ENCODE data around the gene TRMT1L. TPM values are rescaled to one million over a fixed set of nuclear protein-coding genes. Genes with fewer than 3 reads are reported as not detected.

TRMT1L gene
- total RNA-seq, 1 experiment from 2014 or later, result 28.3 TPM

DNA sequence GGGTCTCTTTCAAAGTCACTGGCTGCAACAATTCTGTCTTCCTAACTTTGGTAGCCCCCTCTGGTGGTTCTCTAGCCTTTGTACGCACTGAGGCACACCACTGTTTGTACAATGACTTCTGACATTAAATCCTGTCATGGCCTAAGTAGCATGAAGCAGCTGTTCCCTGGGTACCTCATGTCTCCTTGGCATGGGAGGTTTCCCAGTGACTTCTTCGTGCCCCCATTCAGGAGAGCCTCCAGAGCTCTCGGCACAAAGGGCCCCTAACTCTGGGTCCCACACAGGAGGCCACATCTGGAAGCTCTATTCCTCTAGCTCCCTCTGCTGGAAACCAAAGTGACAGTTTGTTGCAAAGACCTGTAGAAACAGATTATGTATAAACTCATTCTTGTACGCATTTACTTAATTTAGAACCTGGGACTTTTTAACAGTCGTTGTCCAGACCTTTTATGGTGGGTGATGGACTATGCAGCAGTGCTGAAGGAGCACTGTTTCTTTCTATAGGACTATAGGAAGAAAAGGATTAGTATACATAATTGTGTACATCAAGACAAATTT is 13.6 kb upstream of the TRMT1L start:
- no peaks in the 10 kb centered on the region for H3K27me3 ChIP-seq (ENCODE audit: insufficient read depth, low read length)
- TF ChIP-seq TCF7L2 (IDR thresholded peaks at IDR 0.05; ENCODE audit: borderline replicate concordance, extremely low read depth, insufficient read depth, insufficient read length), result no peak
- TF ChIP-seq YY1 (IDR thresholded peaks at IDR 0.05; ENCODE audit: extremely low read depth, insufficient replicate concordance, low read depth, low read length), result peak; percentile 23
- peak; percentile 82 for TF ChIP-seq RAD21 (IDR thresholded peaks at IDR 0.05; ENCODE audit: low read depth)
- TF ChIP-seq EZH2phosphoT487 (IDR thresholded peaks at IDR 0.05; ENCODE audit: borderline replicate concordance), result no peak
- TF ChIP-seq ZFX (IDR thresholded peaks at IDR 0.05), result no peak
- TF ChIP-seq POLR2A (IDR thresholded peaks at IDR 0.05; ENCODE audit: borderline replicate concordance, extremely low read depth, insufficient read depth, insufficient read length), result no peak
- TF ChIP-seq ELF1 (IDR thresholded peaks at IDR 0.05; ENCODE audit: borderline replicate concordance, low read depth), result no peak
- no peak for TF ChIP-seq ATF3 (IDR thresholded peaks at IDR 0.05)
- no peak for TF ChIP-seq EGR1 (IDR thresholded peaks at IDR 0.05; ENCODE audit: low read depth)
- TF ChIP-seq, protein P1, sequence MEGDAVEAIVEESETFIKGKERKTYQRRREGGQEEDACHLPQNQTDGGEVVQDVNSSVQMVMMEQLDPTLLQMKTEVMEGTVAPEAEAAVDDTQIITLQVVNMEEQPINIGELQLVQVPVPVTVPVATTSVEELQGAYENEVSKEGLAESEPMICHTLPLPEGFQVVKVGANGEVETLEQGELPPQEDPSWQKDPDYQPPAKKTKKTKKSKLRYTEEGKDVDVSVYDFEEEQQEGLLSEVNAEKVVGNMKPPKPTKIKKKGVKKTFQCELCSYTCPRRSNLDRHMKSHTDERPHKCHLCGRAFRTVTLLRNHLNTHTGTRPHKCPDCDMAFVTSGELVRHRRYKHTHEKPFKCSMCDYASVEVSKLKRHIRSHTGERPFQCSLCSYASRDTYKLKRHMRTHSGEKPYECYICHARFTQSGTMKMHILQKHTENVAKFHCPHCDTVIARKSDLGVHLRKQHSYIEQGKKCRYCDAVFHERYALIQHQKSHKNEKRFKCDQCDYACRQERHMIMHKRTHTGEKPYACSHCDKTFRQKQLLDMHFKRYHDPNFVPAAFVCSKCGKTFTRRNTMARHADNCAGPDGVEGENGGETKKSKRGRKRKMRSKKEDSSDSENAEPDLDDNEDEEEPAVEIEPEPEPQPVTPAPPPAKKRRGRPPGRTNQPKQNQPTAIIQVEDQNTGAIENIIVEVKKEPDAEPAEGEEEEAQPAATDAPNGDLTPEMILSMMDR (IDR thresholded peaks at IDR 0.05 in 2 of 3, conservative IDR thresholded peaks at IDR 0.05 in 1 of 3; ENCODE audit: borderline replicate concordance in 1 of 3, insufficient read depth in 1 of 3, low read depth in 2 of 3, low read length in 2 of 3), result peak; percentile 68 to 98 (median 91)
- TF ChIP-seq FOSL1 (IDR thresholded peaks at IDR 0.05; ENCODE audit: low read depth), result no peak
- no peak for TF ChIP-seq ZNF274 (IDR thresholded peaks at IDR 0.05; ENCODE audit: low read depth, low read length)
- ChIA-PET POLR2A (no interaction called here), CTCF (interaction anchor here (0.7 to 2.8 kb wide), 30 partner anchors 8 to 510 kb away, joined by 3 to 51 read pairs (median 4); partner anchors contain the start of genes EDEM3 and SWT1), RAD21 (ENCODE audit: low non-redundant PET in 1 of 2, low total read pairs in 2 of 2, uncharacterized antibody in 2 of 2, unreplicated experiment in 2 of 2) (interaction anchor here (0.6 to 1.9 kb wide), 6 partner anchors 54 to 479 kb away, joined by 3 to 9 read pairs (median 5); partner anchors contain the start of gene RNF2 (in 1 of the 2))
- peak; percentile 56 for DNase-seq (ENCODE audit: low read depth, low spot score)
- 0 out of 4 replicates have a peak, but pooled peaks cover 0 to 3% of the 10 kb centered on the region in 2 experiments for H3K4me1 ChIP-seq (ENCODE audit: control insufficient read depth in 1 of 2, insufficient read depth in 2 of 2, low read length in 2 of 2)
- no peak overlapping the region for H3K9ac ChIP-seq (ENCODE audit: low read length)
- H3K36me3 ChIP-seq (ENCODE audit: control insufficient read depth in 1 of 2, insufficient read depth in 2 of 2, low read length in 2 of 2), result no peaks in the 10 kb centered on the region
- no peaks in the 10 kb centered on the region for H3K79me2 ChIP-seq (ENCODE audit: insufficient read depth, low read length)
- H3K4me3 ChIP-seq (replicated peaks in 1 of 2; ENCODE audit: low read depth in 1 of 2, low read length in 2 of 2), result no peak overlapping the region
- no peaks in the 10 kb centered on the region for H3K9me2 ChIP-seq (ENCODE audit: insufficient read depth)
- no TSS peak for BruUV-seq (replicated peaks)
- ATAC-seq, result peak; percentile 96
- H4K20me1 ChIP-seq (ENCODE audit: insufficient read depth), result no peaks in the 10 kb centered on the region
- H2AFZ ChIP-seq (ENCODE audit: low read depth, low read length, poor library complexity, severe bottlenecking), result peak overlapping the region; percentile 32
- H3K9me3 ChIP-seq (ENCODE audit: control insufficient read depth in 1 of 2, insufficient read depth in 1 of 2, low read depth in 1 of 2, low read length in 2 of 2), result no peaks in the 10 kb centered on the region
- no peak overlapping the region for H3K27ac ChIP-seq (ENCODE audit: low read depth, low read length)
- intact Hi-C loops (cut with micrococcal nuclease), result loop anchor here (1.0 to 5.0 kb wide), 4 partner anchors 184 to 502 kb away; no protein-coding TSS in a partner anchor
- peak overlapping the region; percentile 27; the same call in 1 of the 2 replicates for H3K4me2 ChIP-seq (ENCODE audit: low read length)

All from HCT116 (cell line).